Loucy (cell line): ENCODE measurements around the gene PNPLA6.

Experiments
- H2AFZ ChIP-seq: fragments of 200-600 bp; sonication (generic); 2 replicates; pipeline ENCODE4 v1.6.0; 2016; ENCODE audit warnings: antibody characterized with exemption, mild to moderate bottlenecking, low read length, moderate library complexity
- H3F3A ChIP-seq: fragments of 200-600 bp; 2 replicates; pipeline ENCODE4 v1.6.0; 2016; ENCODE audit warnings: antibody characterized with exemption, low read depth, mild to moderate bottlenecking
- H3K27me3 ChIP-seq: fragments of 200-600 bp; sonication (generic); 2 replicates; pipeline ENCODE4 v1.6.1; 2014; ENCODE audit warnings: low read length, mild to moderate bottlenecking; ENCODE audit not compliant: insufficient read depth, poor library complexity, severe bottlenecking
- H3K36me3 ChIP-seq: fragments of 200-600 bp; sonication (generic); 2 replicates; pipeline ENCODE4 v1.6.1; 2016; ENCODE audit warnings: low read length; ENCODE audit not compliant: insufficient read depth
- H3K4me1 ChIP-seq: fragments of 200-600 bp; sonication (generic); 2 replicates; pipeline ENCODE4 v1.5.1; 2014; ENCODE audit warnings: low read length, mild to moderate bottlenecking; ENCODE audit not compliant: insufficient read depth, poor library complexity, severe bottlenecking
- H3K4me2 ChIP-seq: fragments of 200-600 bp; sonication (generic); 2 replicates; pipeline ENCODE4 v1.6.0; 2014; ENCODE audit warnings: antibody characterized with exemption, low read length, low read depth, mild to moderate bottlenecking; ENCODE audit not compliant: poor library complexity, severe bottlenecking
- H3K4me3 ChIP-seq: fragments of 200-600 bp; sonication (generic); 2 replicates; pipeline ENCODE4 v1.5.1; 2014; ENCODE audit warnings: low read length, mild to moderate bottlenecking, mixed read lengths; ENCODE audit not compliant: poor library complexity, severe bottlenecking
- H3K79me2 ChIP-seq: fragments of 200-600 bp; sonication (generic); 2 replicates; pipeline ENCODE4 v1.6.1; 2014; ENCODE audit warnings: low read length; ENCODE audit not compliant: insufficient read depth
- H3K9ac ChIP-seq: fragments of 200-600 bp; sonication (generic); 2 replicates; pipeline ENCODE4 v1.6.0; 2014; ENCODE audit warnings: mild to moderate bottlenecking, low read depth, low read length, moderate library complexity; ENCODE audit not compliant: poor library complexity, severe bottlenecking
- H3K9me2 ChIP-seq: fragments of 200-600 bp; sonication (generic); replicated peaks from 2 replicates; pipeline ENCODE4 v1.6.1; 2016; ENCODE audit warnings: low read depth, low read length, mixed read lengths
- H3K9me3 ChIP-seq: fragments of 200-600 bp; sonication (generic); 2 replicates; pipeline ENCODE4 v1.6.1; 2014; ENCODE audit warnings: mild to moderate bottlenecking, antibody characterized with exemption, low read length, low read depth; ENCODE audit not compliant: insufficient read depth
- H4K20me1 ChIP-seq: fragments of 200-600 bp; sonication (generic); 2 replicates; pipeline ENCODE4 v1.6.0; 2014; ENCODE audit warnings: antibody characterized with exemption, low read length, mild to moderate bottlenecking; ENCODE audit not compliant: insufficient read depth, poor library complexity, severe bottlenecking
- CTCF ChIP-seq: fragments of 200-600 bp; sonication (generic); conservative IDR thresholded peaks from 2 replicates; pipeline ENCODE4 v1.5.1; 2014; ENCODE audit warnings: mild to moderate bottlenecking, antibody characterized with exemption, low read length
- EZH2phosphoT487 ChIP-seq: fragments of 200-600 bp; IDR thresholded peaks from 2 replicates; pipeline ENCODE4 v1.6.1; 2018; ENCODE audit warnings: antibody characterized with exemption, mild to moderate bottlenecking, moderate library complexity, borderline replicate concordance

The PNPLA6 gene

DNA sequence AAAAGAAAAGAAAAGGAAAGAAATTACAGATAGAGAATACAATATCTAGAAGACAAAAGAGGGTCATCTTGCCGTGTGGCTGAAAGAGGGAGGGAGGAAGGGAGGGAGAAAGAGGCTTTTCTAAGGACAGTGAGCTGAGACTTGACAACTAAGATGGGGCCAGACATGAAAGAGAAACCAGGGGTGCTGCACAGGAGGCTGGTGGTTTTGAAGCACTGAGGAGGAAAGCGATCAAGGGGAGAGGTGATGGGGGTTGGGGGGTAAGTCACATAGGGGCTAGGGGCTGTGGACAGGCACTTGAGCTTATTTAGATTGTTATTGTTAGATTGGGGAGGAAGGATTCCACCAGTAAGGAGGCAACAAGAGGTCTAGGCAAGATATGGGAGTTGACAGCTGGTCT, 17.3 kb downstream of the PNPLA6 start:
- Histone ChIP-seq H3K9me3 (no peaks in the 10 kb centered on the region), H3K4me1 (no peaks in the 10 kb centered on the region), H3K36me3 (no peaks in the 10 kb centered on the region), H2AFZ (no peak overlapping the region), H4K20me1 (no peaks in the 10 kb centered on the region), H3K4me3 (no peak overlapping the region), H3K27me3 (no peaks in the 10 kb centered on the region), H3K9ac (no peak overlapping the region), H3F3A (no peaks in the 10 kb centered on the region), H3K9me2 (no peaks in the 10 kb centered on the region), H3K4me2 (no peak overlapping the region), H3K79me2 (no peaks in the 10 kb centered on the region)
- TF ChIP-seq EZH2phosphoT487 (no peak), CTCF (no peak)

DNA sequence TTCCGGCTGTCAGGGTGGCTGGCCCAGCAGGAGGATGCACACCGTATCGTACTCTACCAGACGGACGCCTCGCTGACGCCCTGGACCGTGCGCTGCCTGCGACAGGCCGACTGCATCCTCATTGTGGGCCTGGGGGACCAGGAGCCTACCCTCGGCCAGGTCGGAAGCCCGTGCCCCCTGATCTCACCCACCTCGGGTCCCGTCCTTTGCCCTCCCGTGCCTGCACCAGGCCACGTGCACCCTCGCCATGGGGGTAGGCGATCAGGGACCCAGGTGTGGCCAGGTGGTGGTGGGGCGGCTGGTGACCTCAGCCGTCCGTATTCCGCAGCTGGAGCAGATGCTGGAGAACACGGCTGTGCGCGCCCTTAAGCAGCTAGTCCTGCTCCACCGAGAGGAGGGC, 19.0 kb downstream of the PNPLA6 start:
- Histone ChIP-seq H3K4me1 (no peaks in the 10 kb centered on the region), H3K79me2 (no peaks in the 10 kb centered on the region), H3K4me3 (no peak overlapping the region), H3K9ac (no peak overlapping the region), H3K9me2 (no peaks in the 10 kb centered on the region), H3K27me3 (no peaks in the 10 kb centered on the region), H3K36me3 (no peaks in the 10 kb centered on the region), H2AFZ (no peak overlapping the region), H3K9me3 (no peaks in the 10 kb centered on the region), H3F3A (no peaks in the 10 kb centered on the region), H4K20me1 (no peaks in the 10 kb centered on the region), H3K4me2 (no peak overlapping the region)
- TF ChIP-seq CTCF (no peak), EZH2phosphoT487 (no peak)

- Histone ChIP-seq H3K79me2 (no peaks in the 10 kb centered on the region), H3K9me3 (no peaks in the 10 kb centered on the region), H3K36me3 (no peaks in the 10 kb centered on the region), H3K4me2 (no peak overlapping the region), H3F3A (no peaks in the 10 kb centered on the region), H3K4me1 (no peaks in the 10 kb centered on the region), H3K4me3 (no peak overlapping the region), H4K20me1 (no peaks in the 10 kb centered on the region), H3K9ac (no peak overlapping the region), H3K27me3 (no peaks in the 10 kb centered on the region), H3K9me2 (no peaks in the 10 kb centered on the region), H2AFZ (no peak overlapping the region)
- TF ChIP-seq EZH2phosphoT487 (no peak), CTCF (no peak)
These were observed 19.7 kb downstream of the PNPLA6 start for GRCh38 chr19:7554990-7555864.
